Transverse colon (tissue), 4 donors: ENCODE measurements around the gene MRPS22. TPM values are rescaled to one million over a fixed set of nuclear protein-coding genes. Genes with fewer than 3 reads are reported as not detected.

Experiments
- DNase-seq: peaks from one replicate; pipeline ENCODE4 v3.0.0-alpha.2; 2019
- H3K27ac ChIP-seq, 4 donors: fragments of 200-600 bp; sonication (generic); 2 replicates each; pipeline ENCODE4 v1.5.1; 2016 to 2018; ENCODE audit warnings: inconsistent platforms in 4 of 4
- H3K27me3 ChIP-seq: fragments of 200-600 bp; sonication (generic); 2 replicates; pipeline ENCODE4 v1.5.1; 2017; ENCODE audit warnings: inconsistent platforms
- H3K36me3 ChIP-seq, 4 donors: fragments of 200-600 bp; sonication (generic); 2 replicates each; pipeline ENCODE4 v1.5.1; 2017 to 2019; ENCODE audit warnings: inconsistent platforms in 4 of 4
- H3K4me1 ChIP-seq, 4 donors: fragments of 200-600 bp; sonication (generic); 2 replicates each; pipeline ENCODE4 v1.5.1; 2017 to 2020; ENCODE audit warnings: inconsistent platforms in 4 of 4
- H3K4me3 ChIP-seq, 4 donors: fragments of 200-600 bp; sonication (generic); 1 replicate in 1 of 4; 2 replicates in 3 of 4; pipeline versions ENCODE4 v1.5.1 to v1.6.1; 2017 to 2019; ENCODE audit warnings: inconsistent platforms in 4 of 4
- H3K9me3 ChIP-seq, 2 donors: fragments of 200-600 bp; sonication (generic); 2 replicates each; pipeline ENCODE4 v1.5.1; 2017 to 2019; ENCODE audit warnings: inconsistent platforms in 2 of 2
- CTCF ChIP-seq, 5 experiments: fragments of 200-600 bp in 3 of 5; fragments of 450-650 bp in 2 of 5; sonication (generic) in 3 of 5; IDR thresholded peaks; 1 replicate in 2 of 5; 2 replicates in 3 of 5; pipeline ENCODE4 v1.5.1; 2016 to 2017; ENCODE audit warnings: antibody characterized with exemption in 5 of 5, inconsistent platforms in 3 of 5, mild to moderate bottlenecking in 2 of 5, moderate library complexity in 1 of 5
- EP300 ChIP-seq: sonication (generic); formaldehyde crosslinking; IDR thresholded peaks from one replicate; pipeline ENCODE4 v1.6.1; 2017; ENCODE audit warnings: antibody characterized with exemption, low read depth
- POLR2A ChIP-seq: fragments of 450-650 bp; IDR thresholded peaks from one replicate; pipeline ENCODE4 v1.6.1; 2016; ENCODE audit warnings: antibody characterized with exemption, mild to moderate bottlenecking, moderate library complexity
- POLR2AphosphoS5 ChIP-seq, 3 donors: sonication (generic); formaldehyde crosslinking; IDR thresholded peaks; one replicate each; pipeline ENCODE4 v1.6.1; 2016; ENCODE audit warnings: antibody characterized with exemption in 3 of 3
- WGBS, 2 donors: methylation state at CpG; one replicate each; pipeline ENCODE4 v1.1.5; 2018; ENCODE audit warnings: low coverage in 1 of 2; 5-methylcytosine and 5-hydroxymethylcytosine counted together
- in situ Hi-C, 4 donors: fragments of 200-750 bp; cut with MboI; loops; one replicate each; pipeline versions ENCODE4 v1.15.0 to v1.15.1; 2017; ENCODE audit warnings: low sequenced_read_pairs in 3 of 4, low pct_ligation_motif_present in 1 of 4, low pct_unique_long_range_greater_than_20kb in 1 of 4
- intact Hi-C: fragments of 100-400 bp; cut with DNase I; formaldehyde crosslinking; loops from one replicate; pipeline ENCODE4 v1.15.1; 2023; ENCODE audit warnings: low total_unique reads
- total RNA-seq, 4 donors: library from RNA; depleted of rRNA; stranded (reverse); fragments of >200 nt; gene quantifications; one replicate each; pipeline ENCODE4 v1.1.0, GENCODE V29; 2016

Gene MRPS22
- total RNA-seq, 4 donors from 2014 or later = 14.6 to 62.7 (median 51.6) TPM

GRCh38 chr3:139299261-139300132 is 44.3 kb upstream of the MRPS22 start:
- no peaks in the 10 kb centered on the region for H3K4me1 ChIP-seq
- WGBS, 2 donors = 60 to 72% methylated on average over 2 to 14 of the region's 14 CpGs
- TF ChIP-seq POLR2AphosphoS5 (IDR thresholded peaks at IDR 0.05) (no peak), POLR2A (no peak), CTCF (IDR thresholded peaks at IDR 0.05) (no peak), EP300 (no peak)
- no peak for DNase-seq
- H3K27me3 ChIP-seq = no peaks in the 10 kb centered on the region
- no peaks in the 10 kb centered on the region for H3K36me3 ChIP-seq
- H3K4me3 ChIP-seq = no peak overlapping the region
- in situ Hi-C loops = loop anchor here in 2 of 4 donors (25.0 kb wide), 2 partner anchors 187 to 887 kb away; no protein-coding TSS in a partner anchor
- intact Hi-C loops = no loop called here
- H3K27ac ChIP-seq = no peak overlapping the region
- H3K9me3 ChIP-seq = no peaks in the 10 kb centered on the region

- H3K27me3 ChIP-seq = no peaks in the 10 kb centered on the region
- DNase-seq = no peak
- no peaks in the 10 kb centered on the region for H3K36me3 ChIP-seq
- H3K27ac ChIP-seq = no peak overlapping the region
- intact Hi-C loops (no loop called here), in situ Hi-C loops (loop anchor here in 2 of 4 donors (25.0 kb wide), 2 partner anchors 188 to 888 kb away; no protein-coding TSS in a partner anchor)
- H3K4me3 ChIP-seq = no peak overlapping the region
- no peak for TF ChIP-seq CTCF (IDR thresholded peaks at IDR 0.05)
- no peak for TF ChIP-seq EP300
- no peak for TF ChIP-seq POLR2AphosphoS5 (IDR thresholded peaks at IDR 0.05)
- TF ChIP-seq POLR2A = no peak
- H3K9me3 ChIP-seq = no peaks in the 10 kb centered on the region
- 90% methylated on average over 3 of the region's 3 CpGs; no CpG with 5 or more reads in 1 of the 2 donors for WGBS, 2 donors
- no peaks in the 10 kb centered on the region for H3K4me1 ChIP-seq
These were observed 43.4 kb upstream of the MRPS22 start for GRCh38 chr3:139300416-139300815.

GRCh38 chr3:139301183-139301582 is 42.6 kb upstream of the MRPS22 start:
- H3K4me3 ChIP-seq = no peak overlapping the region
- no peak for TF ChIP-seq CTCF (IDR thresholded peaks at IDR 0.05)
- no peak for TF ChIP-seq EP300
- no peak for TF ChIP-seq POLR2AphosphoS5 (IDR thresholded peaks at IDR 0.05)
- no peak for TF ChIP-seq POLR2A
- no peaks in the 10 kb centered on the region for H3K4me1 ChIP-seq
- no peaks in the 10 kb centered on the region for H3K9me3 ChIP-seq
- WGBS, 2 donors = 94% methylated on average over 3 of the region's 6 CpGs; no CpG with 5 or more reads in 1 of the 2 donors
- intact Hi-C loops (no loop called here), in situ Hi-C loops (loop anchor here in 2 of 4 donors (25.0 kb wide), 2 partner anchors 189 to 889 kb away; no protein-coding TSS in a partner anchor)
- no peaks in the 10 kb centered on the region for H3K36me3 ChIP-seq
- H3K27me3 ChIP-seq = no peaks in the 10 kb centered on the region
- DNase-seq = no peak
- no peak overlapping the region for H3K27ac ChIP-seq

GRCh38 chr3:139301654-139302053 is 42.2 kb upstream of the MRPS22 start:
- no peaks in the 10 kb centered on the region for H3K4me1 ChIP-seq
- H3K27me3 ChIP-seq = no peaks in the 10 kb centered on the region
- TF ChIP-seq EP300 = no peak
- no peak for TF ChIP-seq POLR2A
- TF ChIP-seq POLR2AphosphoS5 (IDR thresholded peaks at IDR 0.05) = no peak
- TF ChIP-seq CTCF (IDR thresholded peaks at IDR 0.05) = no peak
- WGBS, 2 donors = 90% methylated on average over 3 of the region's 4 CpGs; no CpG with 5 or more reads in 1 of the 2 donors
- no peaks in the 10 kb centered on the region for H3K9me3 ChIP-seq
- intact Hi-C loops = no loop called here
- H3K36me3 ChIP-seq = no peaks in the 10 kb centered on the region
- no peak overlapping the region for H3K4me3 ChIP-seq
- no peak overlapping the region for H3K27ac ChIP-seq
- DNase-seq = no peak
- in situ Hi-C loops = loop anchor here in 2 of 4 donors (25.0 kb wide), 2 partner anchors 189 to 889 kb away; no protein-coding TSS in a partner anchor
